SK-N-SH treated with all-trans-retinoic acid at 6 μM for 48 hours (cell line): Measurements from ENCODE around the gene FAM210A.

ENCODE experiments used
- ATAC-seq: fragments of 200-7000 bp; cut with Tn5 transposase; 3 replicates; pipeline ENCODE4 v1.9.1; 2020; ENCODE audit warnings: mild to moderate bottlenecking, moderate library complexity
- ARNTL ChIP-seq: fragments of 450-650 bp; formaldehyde crosslinking; IDR thresholded peaks from 2 replicates; pipeline ENCODE4 v1.5.0; 2020; ENCODE audit warnings: low read depth, mild to moderate bottlenecking, moderate library complexity, borderline replicate concordance
- BACH2 ChIP-seq: fragments of 250-450 bp; sonication (Bioruptor Pico); IDR thresholded peaks from 2 replicates; pipeline ENCODE4 v1.9.0; 2021; ENCODE audit warnings: mild to moderate bottlenecking, borderline replicate concordance
- CREB5 ChIP-seq: fragments of 250-450 bp; sonication (Bioruptor Pico); IDR thresholded peaks from 2 replicates; pipeline ENCODE4 v1.5.1; 2020; ENCODE audit warnings: low read depth, mild to moderate bottlenecking, moderate library complexity
- CSDC2 ChIP-seq: fragments of 250-450 bp; sonication (Bioruptor Pico); IDR thresholded peaks from 2 replicates; pipeline ENCODE4 v1.5.0; 2020; ENCODE audit warnings: mild to moderate bottlenecking, moderate library complexity
- ESRRG ChIP-seq: fragments of 250-450 bp; sonication (Bioruptor Pico); IDR thresholded peaks from 2 replicates; pipeline ENCODE4 v1.6.1; 2021; ENCODE audit warnings: mild to moderate bottlenecking
- ISL1 ChIP-seq: fragments of 250-450 bp; sonication (Bioruptor Pico); IDR thresholded peaks from 2 replicates; pipeline ENCODE4 v2.1.2; 2022; ENCODE audit warnings: mild to moderate bottlenecking, moderate library complexity
- OSR1 ChIP-seq: fragments of 250-450 bp; sonication (Bioruptor Pico); IDR thresholded peaks from 2 replicates; pipeline ENCODE4 v1.8.0; 2022; ENCODE audit warnings: moderate library complexity, mild to moderate bottlenecking, inconsistent platforms
- POU6F1 ChIP-seq: fragments of 250-450 bp; sonication (Bioruptor Pico); IDR thresholded peaks from 2 replicates; pipeline ENCODE4 v1.8.0; 2021; ENCODE audit warnings: low read depth, mild to moderate bottlenecking, moderate library complexity, borderline replicate concordance
- PPARA ChIP-seq: fragments of 250-450 bp; sonication (Bioruptor Pico); IDR thresholded peaks from 2 replicates; pipeline ENCODE4 v1.5.0; 2020; ENCODE audit warnings: mild to moderate bottlenecking, borderline replicate concordance
- SNAI2 ChIP-seq: fragments of 250-450 bp; sonication (Bioruptor Pico); IDR thresholded peaks from 2 replicates; pipeline ENCODE4 v1.5.0; 2020; ENCODE audit warnings: mild to moderate bottlenecking, moderate library complexity
- TOX ChIP-seq: fragments of 250-450 bp; sonication (Bioruptor Pico); IDR thresholded peaks from 2 replicates; pipeline ENCODE4 v1.8.0; 2021; ENCODE audit warnings: mild to moderate bottlenecking, moderate library complexity, borderline replicate concordance
- ZC3H10 ChIP-seq: fragments of 250-450 bp; sonication (Bioruptor Pico); IDR thresholded peaks from 2 replicates; pipeline ENCODE4 v1.5.1; 2021; ENCODE audit warnings: mild to moderate bottlenecking, moderate library complexity
- ZFP3 ChIP-seq: fragments of 250-450 bp; sonication (Bioruptor Pico); IDR thresholded peaks from 2 replicates; pipeline ENCODE4 v1.5.0; 2020; ENCODE audit warnings: mild to moderate bottlenecking, moderate library complexity
- ZFP30 ChIP-seq: fragments of 450-650 bp; formaldehyde crosslinking; IDR thresholded peaks from 2 replicates; pipeline ENCODE4 v1.5.0; 2022; ENCODE audit warnings: mild to moderate bottlenecking, moderate library complexity
- ZNF565 ChIP-seq: fragments of 450-650 bp; formaldehyde crosslinking; conservative IDR thresholded peaks from 2 replicates; pipeline ENCODE4 v1.5.0; 2020; ENCODE audit warnings: low read depth, mild to moderate bottlenecking, moderate library complexity
- ZNF70 ChIP-seq: fragments of 450-650 bp; formaldehyde crosslinking; IDR thresholded peaks from 2 replicates; pipeline ENCODE4 v1.5.0; 2020; ENCODE audit warnings: mild to moderate bottlenecking, moderate library complexity
- ZNF8 ChIP-seq: fragments of 450-650 bp; formaldehyde crosslinking; IDR thresholded peaks from 2 replicates; pipeline ENCODE4 v1.5.0; 2020; ENCODE audit warnings: mild to moderate bottlenecking, moderate library complexity
- TF ChIP-seq, protein P1 (sequence below): fragments of 250-450 bp; sonication (Bioruptor Pico); IDR thresholded peaks from 2 replicates; pipeline ENCODE4 v1.5.1; 2021; ENCODE audit warnings: mild to moderate bottlenecking, moderate library complexity
- TF ChIP-seq, protein P2 (sequence below): fragments of 250-450 bp; sonication (Bioruptor Pico); IDR thresholded peaks from 2 replicates; pipeline ENCODE4 v1.8.0; 2020; ENCODE audit warnings: mild to moderate bottlenecking, moderate library complexity, borderline replicate concordance
- TF ChIP-seq, protein P3 (sequence below): fragments of 250-450 bp; sonication (Bioruptor Pico); IDR thresholded peaks from 2 replicates; pipeline ENCODE4 v1.5.0; 2020; ENCODE audit warnings: mild to moderate bottlenecking, moderate library complexity

Gene FAM210A

DNA sequence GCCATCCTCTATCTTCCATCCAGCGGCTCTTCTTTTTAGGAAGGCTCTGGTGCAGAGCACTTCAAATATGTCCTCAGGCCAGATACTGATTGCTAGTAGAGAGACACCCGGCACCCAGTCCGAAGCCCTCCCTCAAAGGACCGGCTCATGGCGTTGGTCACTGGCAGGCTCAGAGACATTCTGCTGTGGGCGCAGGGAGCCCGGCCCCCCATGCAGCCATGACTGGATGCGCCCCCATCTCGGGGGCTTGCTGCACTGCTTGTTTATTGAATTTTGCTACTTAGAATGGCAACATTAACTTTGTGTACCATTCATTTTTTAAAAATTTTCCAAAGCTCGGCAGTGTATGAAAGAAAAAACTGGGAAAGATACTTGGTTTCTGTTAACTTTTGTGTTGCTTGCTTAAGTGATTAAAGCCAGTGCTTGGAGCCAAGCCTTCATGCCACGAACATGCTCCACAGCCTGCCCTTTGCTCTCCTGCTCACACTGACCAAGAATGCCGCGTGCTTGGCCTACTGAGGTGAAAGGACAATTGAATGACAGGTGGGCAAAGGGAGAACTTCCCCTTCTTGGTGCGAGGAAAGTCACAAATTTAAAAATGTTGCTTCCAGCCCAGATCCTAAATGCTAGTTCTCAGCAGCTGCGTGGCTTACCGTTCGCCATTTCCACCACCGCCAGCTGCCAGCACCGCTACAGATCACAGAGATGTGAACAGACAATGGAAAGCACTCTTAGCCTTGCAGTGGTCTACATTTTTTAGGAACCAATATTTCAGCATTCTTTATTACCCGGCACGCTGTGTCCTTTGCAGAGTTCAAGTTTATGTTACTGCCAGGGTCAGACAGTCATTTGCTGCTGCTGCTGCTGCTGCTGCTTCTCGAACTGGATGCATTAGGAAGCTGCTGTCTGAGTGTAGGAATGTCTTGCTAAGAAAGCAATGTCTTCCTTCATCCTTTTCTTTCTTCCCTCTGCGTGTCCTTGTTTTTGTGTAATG is 76.7 kb downstream of the FAM210A start:
- TF ChIP-seq SNAI2 (CRISPR knock-in tag) (no peak), ZNF565 (CRISPR knock-in tag) (no peak), CREB5 (CRISPR knock-in tag) (no peak), ARNTL (CRISPR knock-in tag) (no peak), OSR1 (CRISPR knock-in tag) (no peak), PPARA (CRISPR knock-in tag) (no peak), ISL1 (CRISPR knock-in tag) (no peak)
- TF ChIP-seq, protein P1, sequence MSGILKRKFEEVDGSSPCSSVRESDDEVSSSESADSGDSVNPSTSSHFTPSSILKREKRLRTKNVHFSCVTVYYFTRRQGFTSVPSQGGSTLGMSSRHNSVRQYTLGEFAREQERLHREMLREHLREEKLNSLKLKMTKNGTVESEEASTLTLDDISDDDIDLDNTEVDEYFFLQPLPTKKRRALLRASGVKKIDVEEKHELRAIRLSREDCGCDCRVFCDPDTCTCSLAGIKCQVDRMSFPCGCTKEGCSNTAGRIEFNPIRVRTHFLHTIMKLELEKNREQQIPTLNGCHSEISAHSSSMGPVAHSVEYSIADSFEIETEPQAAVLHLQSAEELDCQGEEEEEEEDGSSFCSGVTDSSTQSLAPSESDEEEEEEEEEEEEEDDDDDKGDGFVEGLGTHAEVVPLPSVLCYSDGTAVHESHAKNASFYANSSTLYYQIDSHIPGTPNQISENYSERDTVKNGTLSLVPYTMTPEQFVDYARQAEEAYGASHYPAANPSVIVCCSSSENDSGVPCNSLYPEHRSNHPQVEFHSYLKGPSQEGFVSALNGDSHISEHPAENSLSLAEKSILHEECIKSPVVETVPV (CRISPR knock-in tag), result no peak
- TF ChIP-seq, all 23 proteins: peak for 0
- no peak for ATAC-seq

DNA sequence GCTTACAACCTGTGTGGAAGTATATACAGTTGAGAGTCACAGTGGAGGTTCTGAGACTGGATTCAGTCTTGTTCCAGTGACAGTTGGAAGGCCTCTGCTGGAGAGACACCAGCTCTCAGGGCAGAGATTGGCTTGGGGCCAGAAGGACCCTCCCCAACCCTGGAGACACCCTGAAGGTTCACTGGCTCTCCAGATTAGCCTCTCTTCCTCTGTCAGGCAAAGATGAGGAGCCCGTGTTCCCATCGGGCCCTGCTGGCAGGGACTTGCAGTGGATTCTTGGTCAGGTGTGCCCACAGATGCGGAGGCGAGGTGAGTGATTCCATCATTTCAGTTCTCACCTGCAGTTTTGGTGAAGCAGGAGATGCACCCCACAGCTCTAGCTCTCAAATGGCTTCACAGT is 78.6 kb downstream of the FAM210A start:
- TF ChIP-seq CSDC2 (CRISPR knock-in tag) (no peak), BACH2 (no peak), PPARA (CRISPR knock-in tag) (no peak), ZNF8 (CRISPR knock-in tag) (no peak), ZNF565 (CRISPR knock-in tag) (no peak), SNAI2 (CRISPR knock-in tag) (no peak), ARNTL (CRISPR knock-in tag) (no peak), TOX (CRISPR knock-in tag) (no peak)
- TF ChIP-seq, protein P2, sequence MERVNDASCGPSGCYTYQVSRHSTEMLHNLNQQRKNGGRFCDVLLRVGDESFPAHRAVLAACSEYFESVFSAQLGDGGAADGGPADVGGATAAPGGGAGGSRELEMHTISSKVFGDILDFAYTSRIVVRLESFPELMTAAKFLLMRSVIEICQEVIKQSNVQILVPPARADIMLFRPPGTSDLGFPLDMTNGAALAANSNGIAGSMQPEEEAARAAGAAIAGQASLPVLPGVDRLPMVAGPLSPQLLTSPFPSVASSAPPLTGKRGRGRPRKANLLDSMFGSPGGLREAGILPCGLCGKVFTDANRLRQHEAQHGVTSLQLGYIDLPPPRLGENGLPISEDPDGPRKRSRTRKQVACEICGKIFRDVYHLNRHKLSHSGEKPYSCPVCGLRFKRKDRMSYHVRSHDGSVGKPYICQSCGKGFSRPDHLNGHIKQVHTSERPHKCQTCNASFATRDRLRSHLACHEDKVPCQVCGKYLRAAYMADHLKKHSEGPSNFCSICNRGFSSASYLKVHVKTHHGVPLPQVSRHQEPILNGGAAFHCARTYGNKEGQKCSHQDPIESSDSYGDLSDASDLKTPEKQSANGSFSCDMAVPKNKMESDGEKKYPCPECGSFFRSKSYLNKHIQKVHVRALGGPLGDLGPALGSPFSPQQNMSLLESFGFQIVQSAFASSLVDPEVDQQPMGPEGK (CRISPR knock-in tag), result no peak
- TF ChIP-seq, protein P1 (CRISPR knock-in tag), result no peak
- no peak for ATAC-seq

- no peak for ATAC-seq
- TF ChIP-seq SNAI2 (CRISPR knock-in tag) (no peak), ZFP30 (CRISPR knock-in tag) (no peak), ZNF70 (CRISPR knock-in tag) (no peak), ESRRG (CRISPR knock-in tag) (no peak), CSDC2 (CRISPR knock-in tag) (no peak), ZC3H10 (CRISPR knock-in tag) (no peak), CREB5 (CRISPR knock-in tag) (no peak), TOX (CRISPR knock-in tag) (no peak), ISL1 (CRISPR knock-in tag) (no peak), ARNTL (CRISPR knock-in tag) (no peak), PPARA (CRISPR knock-in tag) (no peak), OSR1 (CRISPR knock-in tag) (no peak), ZNF565 (CRISPR knock-in tag) (no peak), ZFP3 (CRISPR knock-in tag) (no peak), POU6F1 (no peak), BACH2 (no peak)
- TF ChIP-seq, protein P1 (CRISPR knock-in tag), result no peak
- TF ChIP-seq, protein P3, sequence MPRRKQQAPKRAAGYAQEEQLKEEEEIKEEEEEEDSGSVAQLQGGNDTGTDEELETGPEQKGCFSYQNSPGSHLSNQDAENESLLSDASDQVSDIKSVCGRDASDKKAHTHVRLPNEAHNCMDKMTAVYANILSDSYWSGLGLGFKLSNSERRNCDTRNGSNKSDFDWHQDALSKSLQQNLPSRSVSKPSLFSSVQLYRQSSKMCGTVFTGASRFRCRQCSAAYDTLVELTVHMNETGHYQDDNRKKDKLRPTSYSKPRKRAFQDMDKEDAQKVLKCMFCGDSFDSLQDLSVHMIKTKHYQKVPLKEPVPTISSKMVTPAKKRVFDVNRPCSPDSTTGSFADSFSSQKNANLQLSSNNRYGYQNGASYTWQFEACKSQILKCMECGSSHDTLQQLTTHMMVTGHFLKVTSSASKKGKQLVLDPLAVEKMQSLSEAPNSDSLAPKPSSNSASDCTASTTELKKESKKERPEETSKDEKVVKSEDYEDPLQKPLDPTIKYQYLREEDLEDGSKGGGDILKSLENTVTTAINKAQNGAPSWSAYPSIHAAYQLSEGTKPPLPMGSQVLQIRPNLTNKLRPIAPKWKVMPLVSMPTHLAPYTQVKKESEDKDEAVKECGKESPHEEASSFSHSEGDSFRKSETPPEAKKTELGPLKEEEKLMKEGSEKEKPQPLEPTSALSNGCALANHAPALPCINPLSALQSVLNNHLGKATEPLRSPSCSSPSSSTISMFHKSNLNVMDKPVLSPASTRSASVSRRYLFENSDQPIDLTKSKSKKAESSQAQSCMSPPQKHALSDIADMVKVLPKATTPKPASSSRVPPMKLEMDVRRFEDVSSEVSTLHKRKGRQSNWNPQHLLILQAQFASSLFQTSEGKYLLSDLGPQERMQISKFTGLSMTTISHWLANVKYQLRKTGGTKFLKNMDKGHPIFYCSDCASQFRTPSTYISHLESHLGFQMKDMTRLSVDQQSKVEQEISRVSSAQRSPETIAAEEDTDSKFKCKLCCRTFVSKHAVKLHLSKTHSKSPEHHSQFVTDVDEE (CRISPR knock-in tag), result no peak
- TF ChIP-seq, all 23 proteins: peak for 0
Measured at GRCh38 chr18:13646633-13647032, 79.7 kb downstream of the FAM210A start.
